22Rv1 (cell line): Measurements from ENCODE around the gene LRRC3C.

ENCODE experiments used
- CTCF ChIP-seq: fragments of 450-650 bp; IDR thresholded peaks from 2 replicates; pipeline ENCODE4 v1.5.1; 2017; ENCODE audit warnings: mild to moderate bottlenecking
- ZFX ChIP-seq: fragments of 450-650 bp; IDR thresholded peaks from 2 replicates; pipeline ENCODE4 v1.6.1; 2017; ENCODE audit warnings: antibody characterized with exemption, borderline replicate concordance

- TF ChIP-seq CTCF (no peak), ZFX (no peak)
Measured at GRCh38 chr17:39938140-39938869, 10.8 kb downstream of the LRRC3C start.
